ENCODE results near the gene KIF26B.

The KIF26B gene

GRCh38 chr1:245538671-245539070, 383.9 kb downstream of the KIF26B start:
- DNase-seq, result no peak

- no peak for DNase-seq
These were observed 386.6 kb downstream of the KIF26B start for GRCh38 chr1:245541369-245541768.

- no peak for DNase-seq
These were observed 387.6 kb downstream of the KIF26B start for GRCh38 chr1:245542365-245542764.

GRCh38 chr1:245544236-245544635, 389.5 kb downstream of the KIF26B start:
- no peak for DNase-seq

- DNase-seq, result no peak
These were observed 392.1 kb downstream of the KIF26B start for GRCh38 chr1:245546875-245547274.

GRCh38 chr1:245549996-245550719, 395.4 kb downstream of the KIF26B start:
- no peak for DNase-seq

- no peak for DNase-seq
These were observed 395.9 kb downstream of the KIF26B start for GRCh38 chr1:245550720-245551043.

- no peak for DNase-seq
These were observed 396.8 kb downstream of the KIF26B start for GRCh38 chr1:245551536-245551935.

GRCh38 chr1:245552331-245552730, 397.5 kb downstream of the KIF26B start:
- no peak for DNase-seq

- DNase-seq, result no peak
These were observed 401.3 kb downstream of the KIF26B start for GRCh38 chr1:245556057-245556456.

- DNase-seq, result no peak
These were observed 403.3 kb downstream of the KIF26B start for GRCh38 chr1:245558069-245558468.

- no peak for DNase-seq
These were observed 405.6 kb downstream of the KIF26B start for GRCh38 chr1:245560316-245560859.

GRCh38 chr1:245561665-245562234, 407.0 kb downstream of the KIF26B start:
- no peak for DNase-seq

GRCh38 chr1:245566134-245566533, 411.3 kb downstream of the KIF26B start:
- DNase-seq, result no peak

- DNase-seq, result no peak
These were observed 412.2 kb downstream of the KIF26B start for GRCh38 chr1:245566952-245567351.

GRCh38 chr1:245571815-245572294, 417.1 kb downstream of the KIF26B start:
- no peak for DNase-seq

GRCh38 chr1:245572709-245573108, 417.9 kb downstream of the KIF26B start:
- DNase-seq, result no peak

GRCh38 chr1:245575710-245576109, 420.9 kb downstream of the KIF26B start:
- no peak for DNase-seq

GRCh38 chr1:245576323-245576722, 421.5 kb downstream of the KIF26B start:
- DNase-seq, result no peak

GRCh38 chr1:245577191-245578157, 422.7 kb downstream of the KIF26B start:
- no peak for DNase-seq

- DNase-seq, result no peak
These were observed 423.5 kb downstream of the KIF26B start for GRCh38 chr1:245578308-245578707.

GRCh38 chr1:245578771-245579170, 424.0 kb downstream of the KIF26B start:
- DNase-seq, result no peak

GRCh38 chr1:245579881-245580280, 425.1 kb downstream of the KIF26B start:
- no peak for DNase-seq

Data from 8988T (cell line).